Keratinocyte (primary cell): ENCODE measurements around the gene CX3CR1.

Source experiments
- EZH2 ChIP-seq: IDR thresholded peaks from one replicate; pipeline ENCODE4 v1.6.1; 2012; ENCODE audit warnings: inconsistent platforms, mild to moderate bottlenecking, low read length, moderate library complexity
- TF ChIP-seq, protein P1 (sequence below), 3 experiments: IDR thresholded peaks in 1 of 3; conservative IDR thresholded peaks in 1 of 3; optimal IDR thresholded peaks in 1 of 3; 2 replicates in 2 of 3; 3 replicates in 1 of 3; pipeline versions ENCODE3 to v1.5.1; 2011; ENCODE audit warnings: low read length in 3 of 3, mild to moderate bottlenecking in 3 of 3, moderate library complexity in 2 of 3, control low read depth in 1 of 3, inconsistent platforms in 1 of 3; ENCODE audit not compliant: insufficient read depth in 2 of 3; ENCODE audit errors: extremely low read depth in 1 of 3

DNA sequence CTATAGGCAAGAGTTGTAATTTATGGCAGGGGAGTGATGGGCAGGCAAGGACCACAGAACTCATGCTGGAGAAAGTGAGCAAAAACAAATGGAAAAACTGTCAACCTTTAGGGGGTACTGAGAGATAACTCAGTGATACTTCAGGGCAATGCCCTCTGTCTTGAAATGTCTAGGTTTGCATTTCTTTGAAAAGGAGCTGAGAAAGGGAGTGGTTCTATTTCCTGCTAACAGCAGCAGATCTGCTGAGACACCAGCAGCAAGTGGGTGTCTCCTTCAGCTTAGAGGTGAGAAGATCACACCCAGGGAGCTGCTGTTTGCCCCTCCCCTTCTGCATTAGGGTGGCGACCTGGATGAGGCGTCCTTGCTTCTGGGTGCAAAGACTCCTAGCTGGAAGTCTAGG lies 45.2 kb downstream of the CX3CR1 start:
- TF ChIP-seq, protein P1, sequence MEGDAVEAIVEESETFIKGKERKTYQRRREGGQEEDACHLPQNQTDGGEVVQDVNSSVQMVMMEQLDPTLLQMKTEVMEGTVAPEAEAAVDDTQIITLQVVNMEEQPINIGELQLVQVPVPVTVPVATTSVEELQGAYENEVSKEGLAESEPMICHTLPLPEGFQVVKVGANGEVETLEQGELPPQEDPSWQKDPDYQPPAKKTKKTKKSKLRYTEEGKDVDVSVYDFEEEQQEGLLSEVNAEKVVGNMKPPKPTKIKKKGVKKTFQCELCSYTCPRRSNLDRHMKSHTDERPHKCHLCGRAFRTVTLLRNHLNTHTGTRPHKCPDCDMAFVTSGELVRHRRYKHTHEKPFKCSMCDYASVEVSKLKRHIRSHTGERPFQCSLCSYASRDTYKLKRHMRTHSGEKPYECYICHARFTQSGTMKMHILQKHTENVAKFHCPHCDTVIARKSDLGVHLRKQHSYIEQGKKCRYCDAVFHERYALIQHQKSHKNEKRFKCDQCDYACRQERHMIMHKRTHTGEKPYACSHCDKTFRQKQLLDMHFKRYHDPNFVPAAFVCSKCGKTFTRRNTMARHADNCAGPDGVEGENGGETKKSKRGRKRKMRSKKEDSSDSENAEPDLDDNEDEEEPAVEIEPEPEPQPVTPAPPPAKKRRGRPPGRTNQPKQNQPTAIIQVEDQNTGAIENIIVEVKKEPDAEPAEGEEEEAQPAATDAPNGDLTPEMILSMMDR (optimal IDR thresholded peaks at IDR 0.05 in 1 of 3, IDR thresholded peaks at IDR 0.05 in 1 of 3, conservative IDR thresholded peaks at IDR 0.05 in 1 of 3; ENCODE audit: extremely low read depth in 1 of 3, insufficient read depth in 2 of 3, low read length in 3 of 3): no peak
- TF ChIP-seq EZH2: no peak
